Islet of Langerhans (tissue), 1 donor: Measurements from ENCODE around the gene WASF2.
"Not testable (repeated sequence)": the region's sequence is repeated elsewhere in the genome, so short reads cannot be mapped to it uniquely, and the experiment has no call there.

Experiments used
- FAIRE-seq: peaks from one replicate; lab custom pipeline; 2011; peaks lifted over from hg19 to GRCh38; lab: Jason Lieb, UNC

WASF2 gene

GRCh38 chr1:27521336-27521831 lies 31.4 kb upstream of the WASF2 start:
- FAIRE-seq: no peak

- FAIRE-seq: no peak
Measured at GRCh38 chr1:27520651-27521050, 30.7 kb upstream of the WASF2 start.

- no peak for FAIRE-seq
Measured at GRCh38 chr1:27519331-27520258, 29.6 kb upstream of the WASF2 start.

GRCh38 chr1:27518808-27519207 lies 28.8 kb upstream of the WASF2 start:
- no peak for FAIRE-seq

GRCh38 chr1:27517907-27518718 lies 28.1 kb upstream of the WASF2 start:
- no peak for FAIRE-seq

GRCh38 chr1:27517301-27517700 lies 27.3 kb upstream of the WASF2 start:
- FAIRE-seq: no peak

- no peak for FAIRE-seq
Measured at GRCh38 chr1:27515626-27516025, 25.7 kb upstream of the WASF2 start.

- FAIRE-seq: no peak
Measured at GRCh38 chr1:27513958-27514357, 24.0 kb upstream of the WASF2 start.

GRCh38 chr1:27513528-27513927 lies 23.6 kb upstream of the WASF2 start:
- no peak for FAIRE-seq

GRCh38 chr1:27509127-27510080 lies 19.4 kb upstream of the WASF2 start:
- FAIRE-seq: no peak

GRCh38 chr1:27507960-27508665 lies 18.1 kb upstream of the WASF2 start:
- FAIRE-seq: no peak

- FAIRE-seq: no peak
Measured at GRCh38 chr1:27506703-27507102, 16.7 kb upstream of the WASF2 start.

- FAIRE-seq: no peak
Measured at GRCh38 chr1:27505420-27505680, 15.4 kb upstream of the WASF2 start.

- FAIRE-seq: no peak
Measured at GRCh38 chr1:27504588-27505419, 14.8 kb upstream of the WASF2 start.

GRCh38 chr1:27503844-27504587 lies 14.0 kb upstream of the WASF2 start:
- FAIRE-seq: no peak

- FAIRE-seq: no peak
Measured at GRCh38 chr1:27503033-27503432, 13.1 kb upstream of the WASF2 start.

- FAIRE-seq: not testable (repeated sequence)
Measured at GRCh38 chr1:27501159-27501558, 11.2 kb upstream of the WASF2 start.

GRCh38 chr1:27499142-27499541 lies 9.2 kb upstream of the WASF2 start:
- no peak for FAIRE-seq

GRCh38 chr1:27496604-27497155 lies 6.7 kb upstream of the WASF2 start:
- no peak for FAIRE-seq

- no peak for FAIRE-seq
Measured at GRCh38 chr1:27492796-27493195, 2.8 kb upstream of the WASF2 start.
